ENCODE results near the gene CHCHD1.

GRCh38 chr10:73780301-73780700, 1.5 kb upstream of the CHCHD1 start:
- TF ChIP-seq CTCF (IDR thresholded peaks at IDR 0.05; ENCODE audit: poor library complexity) (no peak), EZH2phosphoT487 (IDR thresholded peaks at IDR 0.05; ENCODE audit: low read depth, severe bottlenecking, unreplicated experiment) (no peak), EZH2 (IDR thresholded peaks at IDR 0.05; ENCODE audit: borderline replicate concordance) (no peak)
